Calu3 (cell line): ENCODE measurements around the gene C1QTNF1. TPM values are rescaled to one million over a fixed set of nuclear protein-coding genes. Genes with fewer than 3 reads are reported as not detected.

Experiments used
- BruUV-seq: library from RNA; stranded (reverse); fragments of 400-500 nt; replicated peaks from 2 replicates; lab custom pipeline; 2021; lab: Mats Ljungman, UMichigan
- CTCF ChIA-PET: fragments of 300-600 bp; sonication (Branson Sonifier 250); formaldehyde crosslinking; loops from one replicate; lab custom pipeline; 2022; ENCODE audit warnings: antibody characterized with exemption; lab: Charles Lee
- DNase-seq: peaks from one replicate; pipeline ENCODE4 v3.0.0; 2022
- H3K27ac Mint-ChIP-seq: one replicate; pipeline ENCODE4 v1.8.0; 2022; ENCODE audit warnings: mixed read lengths; ENCODE audit not compliant: unreplicated experiment
- H3K27me3 Mint-ChIP-seq: one replicate; pipeline ENCODE4 v1.8.0; 2022; ENCODE audit warnings: mixed read lengths; ENCODE audit not compliant: unreplicated experiment
- H3K36me3 Mint-ChIP-seq: one replicate; pipeline ENCODE4 v1.8.0; 2022; ENCODE audit warnings: mild to moderate bottlenecking, moderate library complexity, mixed read lengths; ENCODE audit not compliant: insufficient read depth, unreplicated experiment
- H3K4me1 Mint-ChIP-seq: one replicate; pipeline ENCODE4 v1.8.0; 2022; ENCODE audit warnings: mild to moderate bottlenecking, low read depth, mixed read lengths; ENCODE audit not compliant: unreplicated experiment
- H3K4me3 Mint-ChIP-seq: one replicate; pipeline ENCODE4 v1.8.0; 2022; ENCODE audit warnings: mild to moderate bottlenecking, low read depth, moderate library complexity, mixed read lengths; ENCODE audit not compliant: unreplicated experiment
- H3K9me3 Mint-ChIP-seq: one replicate; pipeline ENCODE4 v1.8.0; 2022; ENCODE audit warnings: low read depth, mixed read lengths; ENCODE audit not compliant: unreplicated experiment
- intact Hi-C: fragments of 100-400 bp; cut with micrococcal nuclease; formaldehyde crosslinking; loops from one replicate; pipeline ENCODE4 v1.10.0; 2022; ENCODE audit not compliant: unreplicated experiment
- total RNA-seq: library from RNA; stranded (reverse); gene quantifications from 2 replicates; pipeline ENCODE4 v1.2.3, GENCODE V29; 2022
- TF ChIP-seq, protein P1 (sequence below): fragments of 200-600 bp; IDR thresholded peaks from one replicate; pipeline ENCODE4 v1.8.0; 2022; ENCODE audit warnings: antibody characterized with exemption; ENCODE audit not compliant: unreplicated experiment

The C1QTNF1 gene
- total RNA-seq, 1 experiment from 2014 or later = 3.3 TPM

DNA sequence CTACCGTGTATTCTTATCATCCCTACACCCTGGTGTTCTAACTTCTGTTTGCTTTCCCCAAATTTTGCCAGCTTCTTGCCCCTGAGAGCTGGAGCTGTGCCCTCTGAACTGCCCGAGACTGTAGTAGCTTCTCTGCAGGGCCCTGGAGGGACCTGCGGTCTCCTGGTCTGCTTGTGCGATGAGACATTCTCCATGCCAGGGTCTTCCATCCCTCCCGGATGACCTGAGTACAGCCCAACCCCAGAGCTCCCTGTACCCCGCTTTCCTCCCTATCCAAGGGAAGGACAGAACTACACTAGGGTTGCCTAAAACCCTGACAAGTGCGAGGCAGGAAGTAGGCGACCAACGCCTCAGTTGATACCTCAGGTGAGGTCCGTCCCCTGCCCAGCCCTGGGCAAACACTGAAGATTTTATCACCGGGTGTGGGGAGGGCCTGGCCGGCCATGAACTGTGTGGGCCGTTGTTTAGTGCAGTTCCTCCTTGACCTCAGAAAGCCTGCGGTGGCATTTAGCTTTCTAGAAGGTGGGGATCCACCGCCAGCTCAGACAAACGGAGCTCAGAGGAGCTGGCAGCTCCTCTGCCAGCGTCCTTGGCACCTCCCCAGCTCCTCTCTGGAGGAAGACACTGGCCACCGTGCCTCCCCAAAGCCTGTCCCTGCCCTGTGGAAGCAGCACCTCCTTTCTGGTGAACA lies 28.1 kb upstream of the C1QTNF1 start:
- Mint-ChIP-seq H3K4me1 (peaks cover 57% of the 10 kb centered on the region), H3K4me3 (peak overlapping the region; percentile 59), H3K27me3 (no peaks in the 10 kb centered on the region), H3K9me3 (no peaks in the 10 kb centered on the region), H3K36me3 (peaks cover 75% of the 10 kb centered on the region), H3K27ac (peak overlapping the region; percentile 96)
- TF ChIP-seq, protein P1, sequence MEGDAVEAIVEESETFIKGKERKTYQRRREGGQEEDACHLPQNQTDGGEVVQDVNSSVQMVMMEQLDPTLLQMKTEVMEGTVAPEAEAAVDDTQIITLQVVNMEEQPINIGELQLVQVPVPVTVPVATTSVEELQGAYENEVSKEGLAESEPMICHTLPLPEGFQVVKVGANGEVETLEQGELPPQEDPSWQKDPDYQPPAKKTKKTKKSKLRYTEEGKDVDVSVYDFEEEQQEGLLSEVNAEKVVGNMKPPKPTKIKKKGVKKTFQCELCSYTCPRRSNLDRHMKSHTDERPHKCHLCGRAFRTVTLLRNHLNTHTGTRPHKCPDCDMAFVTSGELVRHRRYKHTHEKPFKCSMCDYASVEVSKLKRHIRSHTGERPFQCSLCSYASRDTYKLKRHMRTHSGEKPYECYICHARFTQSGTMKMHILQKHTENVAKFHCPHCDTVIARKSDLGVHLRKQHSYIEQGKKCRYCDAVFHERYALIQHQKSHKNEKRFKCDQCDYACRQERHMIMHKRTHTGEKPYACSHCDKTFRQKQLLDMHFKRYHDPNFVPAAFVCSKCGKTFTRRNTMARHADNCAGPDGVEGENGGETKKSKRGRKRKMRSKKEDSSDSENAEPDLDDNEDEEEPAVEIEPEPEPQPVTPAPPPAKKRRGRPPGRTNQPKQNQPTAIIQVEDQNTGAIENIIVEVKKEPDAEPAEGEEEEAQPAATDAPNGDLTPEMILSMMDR = no peak
- BruUV-seq = no TSS peak
- peak; percentile 82 for DNase-seq
- CTCF ChIA-PET = interaction anchor here (0.6 to 2.2 kb wide), 8 partner anchors 10 to 218 kb away, joined by 3 to 9 read pairs (median 4); partner anchors contain the start of genes CANT1 and LGALS3BP
- intact Hi-C loops = loop anchor here (1.0 kb wide), 1 partner anchor 9 kb away; no protein-coding TSS in a partner anchor

GRCh38 chr17:78996781-78997201 lies 27.2 kb upstream of the C1QTNF1 start:
- H3K27me3 Mint-ChIP-seq = no peaks in the 10 kb centered on the region
- TF ChIP-seq, protein P1 = no peak
- H3K4me1 Mint-ChIP-seq = peaks cover 66% of the 10 kb centered on the region
- H3K36me3 Mint-ChIP-seq = peaks cover 75% of the 10 kb centered on the region
- peak overlapping the region; percentile 59 for H3K4me3 Mint-ChIP-seq
- no peak for DNase-seq
- no peaks in the 10 kb centered on the region for H3K9me3 Mint-ChIP-seq
- H3K27ac Mint-ChIP-seq = peak overlapping the region; percentile 42
- CTCF ChIA-PET = interaction anchor here (0.7 to 2.2 kb wide), 4 partner anchors 13 to 134 kb away, joined by 3 to 8 read pairs (median 4); partner anchors contain the start of genes CANT1 and LGALS3BP
- intact Hi-C loops = loop anchor here (1.0 kb wide), 1 partner anchor 9 kb away; no protein-coding TSS in a partner anchor
- BruUV-seq = no TSS peak

- H3K27ac Mint-ChIP-seq = peak overlapping the region; percentile 42
- BruUV-seq = no TSS peak
- intact Hi-C loops = no loop called here
- DNase-seq = no peak
- TF ChIP-seq, protein P1 = no peak
- peaks cover 79% of the 10 kb centered on the region for H3K36me3 Mint-ChIP-seq
- H3K4me1 Mint-ChIP-seq = peaks cover 71% of the 10 kb centered on the region
- no peaks in the 10 kb centered on the region for H3K27me3 Mint-ChIP-seq
- H3K9me3 Mint-ChIP-seq = no peaks in the 10 kb centered on the region
- H3K4me3 Mint-ChIP-seq = peak overlapping the region; percentile 59
- CTCF ChIA-PET = interaction anchor here (1.1 to 2.2 kb wide), 2 partner anchors 17 to 39 kb away, joined by 3 to 8 read pairs; partner anchors contain the start of gene LGALS3BP
Observed at GRCh38 chr17:78997231-78997741, 26.7 kb upstream of the C1QTNF1 start.

DNA sequence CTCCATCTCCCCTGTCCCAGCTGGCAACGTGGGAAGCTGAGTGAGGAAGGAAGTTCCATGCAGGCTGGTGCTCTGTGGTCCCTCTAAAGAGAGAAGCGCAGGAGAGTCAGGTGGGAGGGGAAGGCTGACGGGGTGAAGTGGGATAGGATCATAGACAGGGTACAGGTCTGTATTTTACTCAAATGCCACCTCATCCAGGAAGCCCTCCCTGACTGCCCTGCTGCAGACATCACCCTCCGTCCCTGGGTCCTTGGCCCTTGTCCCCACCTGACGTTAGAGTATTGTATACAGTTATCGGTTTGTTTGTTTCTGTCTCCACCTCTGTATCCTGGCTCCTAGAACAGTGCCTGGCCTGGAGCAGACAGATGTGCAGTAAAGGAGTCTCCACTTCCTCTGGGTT lies 26.1 kb upstream of the C1QTNF1 start:
- H3K4me3 Mint-ChIP-seq = peak overlapping the region; percentile 42
- no peaks in the 10 kb centered on the region for H3K9me3 Mint-ChIP-seq
- CTCF ChIA-PET = interaction anchor here (2.2 kb wide), 1 partner anchor 18 kb away, joined by 8 read pairs; the partner anchor contains the start of gene LGALS3BP
- no peaks in the 10 kb centered on the region for H3K27me3 Mint-ChIP-seq
- DNase-seq = no peak
- BruUV-seq = no TSS peak
- peaks cover 82% of the 10 kb centered on the region for H3K36me3 Mint-ChIP-seq
- H3K4me1 Mint-ChIP-seq = peaks cover 67% of the 10 kb centered on the region
- no peak overlapping the region for H3K27ac Mint-ChIP-seq
- TF ChIP-seq, protein P1 = no peak
- intact Hi-C loops = no loop called here
